Measurements from ENCODE around the gene MYO5B. TPM values are rescaled to one million over a fixed set of nuclear protein-coding genes. Genes with fewer than 3 reads are reported as not detected.

Gene MYO5B
- polyA plus RNA-seq, 1 donor (not counting 4 experiments of a cell fraction or from before 2014, with no cell fraction given), result 6.8 TPM

DNA sequence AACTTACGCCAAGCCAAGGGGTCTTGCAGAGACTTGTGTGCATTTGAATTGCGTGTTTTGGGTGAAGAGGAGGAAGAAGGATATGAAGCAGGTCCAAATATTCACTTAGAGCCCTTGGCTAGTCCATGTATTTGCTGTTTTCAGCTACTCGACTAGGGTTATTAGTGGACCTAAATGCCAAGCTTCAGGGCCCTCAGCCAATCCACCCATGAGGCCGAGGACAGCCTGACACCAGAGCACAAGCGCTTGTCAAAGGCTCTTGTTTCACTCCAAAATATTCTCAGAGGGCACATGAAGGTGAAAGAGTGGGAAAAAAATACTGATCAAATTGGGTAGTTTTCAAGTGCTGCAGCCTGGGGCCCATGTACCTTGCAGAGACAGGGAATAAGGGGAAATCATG, 206.8 kb downstream of the MYO5B start:
- Histone ChIP-seq H3K79me2 (ENCODE audit: control insufficient read depth, insufficient read depth, low read length) (no peaks in the 10 kb centered on the region), H3K9me3 (ENCODE audit: control insufficient read depth, low read depth, low read length) (no peaks in the 10 kb centered on the region), H3K36me3 (ENCODE audit: control insufficient read depth in 2 of 2, extremely low read depth in 1 of 2, insufficient read depth in 2 of 2, low read length in 2 of 2) (no peaks in the 10 kb centered on the region), H2AFZ (ENCODE audit: control insufficient read depth, low read length) (no peak overlapping the region), H3K27ac (ENCODE audit: control insufficient read depth, insufficient read depth, low read length) (no peak overlapping the region), H3K4me3 (ENCODE audit: control insufficient read depth in 2 of 3, extremely low read depth in 1 of 3, insufficient read depth in 2 of 3, low read depth in 1 of 3, low read length in 3 of 3) (no peak overlapping the region), H3K4me1 (ENCODE audit: control insufficient read depth, extremely low read depth, insufficient read depth, low read length) (no peaks in the 10 kb centered on the region), H4K20me1 (ENCODE audit: control insufficient read depth, extremely low read depth, insufficient read depth, low read length) (no peaks in the 10 kb centered on the region), H3K9me1 (ENCODE audit: control insufficient read depth, extremely low read depth, insufficient read depth, low read length) (no peaks in the 10 kb centered on the region), H3K27me3 (ENCODE audit: control insufficient read depth, extremely low read depth, insufficient read depth, low read length) (peaks cover 7% of the 10 kb centered on the region), H3K9ac (ENCODE audit: control insufficient read depth, extremely low read depth, insufficient read depth, low read length) (no peak overlapping the region), H3K4me2 (ENCODE audit: control insufficient read depth, extremely low read depth, insufficient read depth, low read depth, low read length) (no peak overlapping the region)
- FAIRE-seq, result no peak
- no peak for DNase-seq (ENCODE audit: low read depth, low spot score)
- dilution Hi-C loops (cut with MboI; ENCODE audit: extremely low pct_ligation_motif_present, low sequenced_read_pairs), result no loop called here
- TF ChIP-seq, protein P1, sequence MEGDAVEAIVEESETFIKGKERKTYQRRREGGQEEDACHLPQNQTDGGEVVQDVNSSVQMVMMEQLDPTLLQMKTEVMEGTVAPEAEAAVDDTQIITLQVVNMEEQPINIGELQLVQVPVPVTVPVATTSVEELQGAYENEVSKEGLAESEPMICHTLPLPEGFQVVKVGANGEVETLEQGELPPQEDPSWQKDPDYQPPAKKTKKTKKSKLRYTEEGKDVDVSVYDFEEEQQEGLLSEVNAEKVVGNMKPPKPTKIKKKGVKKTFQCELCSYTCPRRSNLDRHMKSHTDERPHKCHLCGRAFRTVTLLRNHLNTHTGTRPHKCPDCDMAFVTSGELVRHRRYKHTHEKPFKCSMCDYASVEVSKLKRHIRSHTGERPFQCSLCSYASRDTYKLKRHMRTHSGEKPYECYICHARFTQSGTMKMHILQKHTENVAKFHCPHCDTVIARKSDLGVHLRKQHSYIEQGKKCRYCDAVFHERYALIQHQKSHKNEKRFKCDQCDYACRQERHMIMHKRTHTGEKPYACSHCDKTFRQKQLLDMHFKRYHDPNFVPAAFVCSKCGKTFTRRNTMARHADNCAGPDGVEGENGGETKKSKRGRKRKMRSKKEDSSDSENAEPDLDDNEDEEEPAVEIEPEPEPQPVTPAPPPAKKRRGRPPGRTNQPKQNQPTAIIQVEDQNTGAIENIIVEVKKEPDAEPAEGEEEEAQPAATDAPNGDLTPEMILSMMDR (optimal IDR thresholded peaks at IDR 0.05 in 1 of 3, IDR thresholded peaks at IDR 0.05 in 1 of 3, conservative IDR thresholded peaks at IDR 0.05 in 1 of 3; ENCODE audit: extremely low read depth in 1 of 3, insufficient read depth in 2 of 3, low read length in 3 of 3), result no peak
- TF ChIP-seq EZH2 (IDR thresholded peaks at IDR 0.05; ENCODE audit: low read length), result no peak

DNA sequence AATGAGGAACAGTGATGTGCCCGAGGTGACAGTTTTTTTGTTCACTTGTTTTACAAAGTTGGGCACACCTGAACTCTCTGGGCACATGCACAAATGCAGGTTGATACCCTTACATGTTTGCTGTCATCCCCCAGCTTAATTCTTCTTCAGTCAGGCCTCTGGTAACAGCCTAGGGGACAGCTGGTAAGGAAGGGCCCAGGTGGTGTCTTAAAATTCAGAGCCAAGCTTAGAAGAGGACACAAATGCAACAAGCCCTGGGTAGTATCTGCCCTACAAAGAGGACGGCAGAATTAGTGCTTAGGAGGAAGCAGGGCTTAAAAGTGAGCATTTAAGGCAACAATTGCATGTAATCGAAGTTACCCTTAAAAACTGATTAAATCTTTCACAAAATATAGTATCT, 209.7 kb downstream of the MYO5B start:
- DNase-seq (ENCODE audit: low read depth, low spot score), result no peak
- Histone ChIP-seq H3K9ac (ENCODE audit: control insufficient read depth, extremely low read depth, insufficient read depth, low read length) (no peak overlapping the region), H3K9me1 (ENCODE audit: control insufficient read depth, extremely low read depth, insufficient read depth, low read length) (no peaks in the 10 kb centered on the region), H3K27ac (ENCODE audit: control insufficient read depth, insufficient read depth, low read length) (no peak overlapping the region), H3K27me3 (ENCODE audit: control insufficient read depth, extremely low read depth, insufficient read depth, low read length) (peaks cover 7% of the 10 kb centered on the region), H3K4me1 (ENCODE audit: control insufficient read depth, extremely low read depth, insufficient read depth, low read length) (no peaks in the 10 kb centered on the region), H4K20me1 (ENCODE audit: control insufficient read depth, extremely low read depth, insufficient read depth, low read length) (no peaks in the 10 kb centered on the region), H3K4me2 (ENCODE audit: control insufficient read depth, extremely low read depth, insufficient read depth, low read depth, low read length) (no peak overlapping the region), H3K79me2 (ENCODE audit: control insufficient read depth, insufficient read depth, low read length) (no peaks in the 10 kb centered on the region), H2AFZ (ENCODE audit: control insufficient read depth, low read length) (no peak overlapping the region), H3K4me3 (ENCODE audit: control insufficient read depth in 2 of 3, extremely low read depth in 1 of 3, insufficient read depth in 2 of 3, low read depth in 1 of 3, low read length in 3 of 3) (no peak overlapping the region), H3K36me3 (ENCODE audit: control insufficient read depth in 2 of 2, extremely low read depth in 1 of 2, insufficient read depth in 2 of 2, low read length in 2 of 2) (no peaks in the 10 kb centered on the region), H3K9me3 (ENCODE audit: control insufficient read depth, low read depth, low read length) (no peaks in the 10 kb centered on the region)
- dilution Hi-C loops (cut with MboI; ENCODE audit: extremely low pct_ligation_motif_present, low sequenced_read_pairs), result no loop called here
- no peak for FAIRE-seq
- TF ChIP-seq EZH2 (IDR thresholded peaks at IDR 0.05; ENCODE audit: low read length), result no peak
- TF ChIP-seq, protein P1 (optimal IDR thresholded peaks at IDR 0.05 in 1 of 3, IDR thresholded peaks at IDR 0.05 in 1 of 3, conservative IDR thresholded peaks at IDR 0.05 in 1 of 3; ENCODE audit: extremely low read depth in 1 of 3, insufficient read depth in 2 of 3, low read length in 3 of 3), result no peak

All from keratinocyte (primary cell).